GM23338 (cell line): ENCODE measurements around the gene FBXO2. TPM values are rescaled to one million over a fixed set of nuclear protein-coding genes. Genes with fewer than 3 reads are reported as not detected.

Source experiments
- ATAC-seq: fragments of 200-7000 bp; cut with Tn5 transposase; 3 replicates; pipeline ENCODE4 v1.9.1; 2020
- DNase-seq: peaks from one replicate; pipeline ENCODE4 v3.0.0-alpha.2; 2015; ENCODE audit warnings: low spot score
- H2AFZ ChIP-seq: fragments of 200-600 bp; sonication (generic); 2 replicates; pipeline ENCODE4 v1.8.0; 2016; ENCODE audit warnings: antibody characterized with exemption, mild to moderate bottlenecking, moderate library complexity
- H3F3A ChIP-seq: fragments of 200-600 bp; sonication (generic); replicated peaks from 2 replicates; pipeline ENCODE4 v1.8.0; 2017; ENCODE audit warnings: antibody characterized with exemption, mixed run types, low read depth
- H3K27ac ChIP-seq: fragments of 200-600 bp; sonication (generic); 2 replicates; pipeline ENCODE4 v1.6.1; 2016; ENCODE audit warnings: low read depth
- H3K27me3 ChIP-seq: fragments of 200-600 bp; sonication (generic); 2 replicates; pipeline ENCODE4 v1.8.0; 2016; ENCODE audit warnings: mild to moderate bottlenecking, mixed run types, moderate library complexity; ENCODE audit not compliant: insufficient read depth
- H3K36me3 ChIP-seq: fragments of 200-600 bp; sonication (generic); 2 replicates; pipeline ENCODE4 v1.8.0; 2016; ENCODE audit warnings: mild to moderate bottlenecking; ENCODE audit not compliant: insufficient read depth
- H3K4me1 ChIP-seq: fragments of 200-600 bp; sonication (generic); 2 replicates; pipeline ENCODE4 v1.8.0; 2016; ENCODE audit warnings: mild to moderate bottlenecking, moderate library complexity; ENCODE audit not compliant: insufficient read depth
- H3K4me2 ChIP-seq: fragments of 200-600 bp; sonication (generic); 2 replicates; pipeline ENCODE4 v1.7.1; 2017; ENCODE audit warnings: mixed run types
- H3K4me3 ChIP-seq: fragments of 200-600 bp; sonication (generic); 2 replicates; pipeline ENCODE4 v1.6.1; 2016; ENCODE audit warnings: mixed run types
- H3K79me2 ChIP-seq: fragments of 200-600 bp; sonication (generic); replicated peaks from 2 replicates; pipeline ENCODE4 v1.8.0; 2017; ENCODE audit warnings: mild to moderate bottlenecking; ENCODE audit not compliant: insufficient read depth
- H3K9me2 ChIP-seq: fragments of 200-600 bp; sonication (generic); 2 replicates; pipeline ENCODE4 v1.8.0; 2017; ENCODE audit not compliant: insufficient read depth
- H4K20me1 ChIP-seq: fragments of 200-600 bp; sonication (generic); replicated peaks from 2 replicates; pipeline ENCODE4 v1.8.0; 2017; ENCODE audit warnings: mild to moderate bottlenecking; ENCODE audit not compliant: insufficient read depth
- H3K27ac Mint-ChIP-seq: 2 replicates; pipeline ENCODE4 v1.8.0; 2020; ENCODE audit warnings: inconsistent platforms, mild to moderate bottlenecking, moderate library complexity, mixed read lengths
- H3K27me3 Mint-ChIP-seq: 3 replicates; pipeline ENCODE4 v1.8.0; 2022; ENCODE audit warnings: low read depth, mild to moderate bottlenecking, moderate library complexity, mixed read lengths, inconsistent platforms; ENCODE audit not compliant: insufficient read depth, poor library complexity
- H3K36me3 Mint-ChIP-seq: 3 replicates; pipeline ENCODE4 v1.8.0; 2021; ENCODE audit warnings: low read depth, mild to moderate bottlenecking, inconsistent platforms, moderate library complexity, mixed read lengths
- H3K4me1 Mint-ChIP-seq: 3 replicates; pipeline ENCODE4 v1.8.0; 2020; ENCODE audit warnings: mild to moderate bottlenecking, inconsistent platforms, mixed read lengths
- H3K4me3 Mint-ChIP-seq: 3 replicates; pipeline ENCODE4 v1.8.0; 2021; ENCODE audit warnings: moderate library complexity, mild to moderate bottlenecking, inconsistent platforms, mixed read lengths
- H3K9me3 Mint-ChIP-seq: 3 replicates; pipeline ENCODE4 v1.8.0; 2020; ENCODE audit warnings: moderate library complexity, mild to moderate bottlenecking, inconsistent platforms, mixed read lengths
- EZH2phosphoT487 ChIP-seq: fragments of 200-600 bp; sonication (generic); IDR thresholded peaks from one replicate; pipeline ENCODE4 v1.8.1; 2018; ENCODE audit warnings: antibody characterized with exemption; ENCODE audit not compliant: unreplicated experiment
- JUNB ChIP-seq: IDR thresholded peaks from one replicate; pipeline ENCODE4 v1.6.1; 2016; ENCODE audit warnings: antibody characterized with exemption; ENCODE audit not compliant: unreplicated experiment
- POLR2AphosphoS5 ChIP-seq: IDR thresholded peaks from 2 replicates; pipeline ENCODE4 v1.6.1; 2016; ENCODE audit warnings: antibody characterized with exemption, low read depth
- ZNF114 ChIP-seq: fragments of 250-450 bp; sonication (Bioruptor Pico); IDR thresholded peaks from 2 replicates; pipeline ENCODE4 v1.5.0; 2020; ENCODE audit warnings: mild to moderate bottlenecking, moderate library complexity
- ZNF331 ChIP-seq: fragments of 250-450 bp; sonication (Bioruptor Pico); IDR thresholded peaks from 2 replicates; pipeline ENCODE4 v1.5.0; 2020; ENCODE audit warnings: low read depth, mild to moderate bottlenecking, moderate library complexity
- polyA plus RNA-seq: library from polyadenylated mRNA; unstranded; fragments of >200 nt; fragmentation: Nextera tagmentation; extraction: Ambion mirVana; gene quantifications from 2 replicates; pipeline ENCODE4 v1.2.1, GENCODE V29; 2016
- total RNA-seq: library from RNA; depleted of rRNA; stranded (reverse); fragments of >200 nt; shearing (Covaris generic); gene quantifications from 2 replicates; pipeline ENCODE4 v1.2.3, GENCODE V29; 2014
- TF ChIP-seq, protein P1 (sequence below): fragments of 250-450 bp; sonication (Bioruptor Pico); IDR thresholded peaks from 2 replicates; pipeline ENCODE4 v1.5.0; 2020; ENCODE audit warnings: mild to moderate bottlenecking, moderate library complexity
- TF ChIP-seq, protein P2 (sequence below), 2 experiments: fragments of 200-600 bp in 1 of 2; sonication (generic) in 1 of 2; conservative IDR thresholded peaks; 2 replicates each; pipeline versions ENCODE4 v1.5.1 to v1.6.1; 2016 to 2017; ENCODE audit warnings: antibody characterized with exemption in 2 of 2, low read depth in 2 of 2, mild to moderate bottlenecking in 2 of 2, moderate library complexity in 1 of 2

Gene FBXO2
- total and polyA plus RNA-seq, 2 experiments from 2014 or later, result 44.4 to 84.6 TPM

DNA sequence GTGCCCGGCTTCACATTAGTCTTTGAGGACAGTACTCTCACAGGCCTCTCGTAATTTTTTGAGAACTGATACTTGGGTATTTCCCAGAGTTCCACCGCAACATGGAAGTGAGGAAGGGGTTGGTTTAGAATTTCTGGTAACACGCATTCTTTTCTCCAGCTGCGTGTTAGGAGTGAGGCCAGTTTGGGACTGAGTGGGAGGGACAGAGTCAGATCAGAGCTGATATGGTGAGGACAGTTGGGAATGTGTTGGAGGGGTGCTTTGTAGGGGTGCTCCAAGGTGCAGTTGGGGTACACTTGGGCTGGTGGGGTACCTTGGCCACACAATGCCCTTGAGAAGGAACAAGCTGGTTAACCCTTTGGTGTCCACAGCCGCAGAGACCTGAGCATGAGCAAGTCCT is 16.5 kb upstream of the FBXO2 start (continued):
- TF ChIP-seq ZNF114, result no peak
- TF ChIP-seq, protein P1, sequence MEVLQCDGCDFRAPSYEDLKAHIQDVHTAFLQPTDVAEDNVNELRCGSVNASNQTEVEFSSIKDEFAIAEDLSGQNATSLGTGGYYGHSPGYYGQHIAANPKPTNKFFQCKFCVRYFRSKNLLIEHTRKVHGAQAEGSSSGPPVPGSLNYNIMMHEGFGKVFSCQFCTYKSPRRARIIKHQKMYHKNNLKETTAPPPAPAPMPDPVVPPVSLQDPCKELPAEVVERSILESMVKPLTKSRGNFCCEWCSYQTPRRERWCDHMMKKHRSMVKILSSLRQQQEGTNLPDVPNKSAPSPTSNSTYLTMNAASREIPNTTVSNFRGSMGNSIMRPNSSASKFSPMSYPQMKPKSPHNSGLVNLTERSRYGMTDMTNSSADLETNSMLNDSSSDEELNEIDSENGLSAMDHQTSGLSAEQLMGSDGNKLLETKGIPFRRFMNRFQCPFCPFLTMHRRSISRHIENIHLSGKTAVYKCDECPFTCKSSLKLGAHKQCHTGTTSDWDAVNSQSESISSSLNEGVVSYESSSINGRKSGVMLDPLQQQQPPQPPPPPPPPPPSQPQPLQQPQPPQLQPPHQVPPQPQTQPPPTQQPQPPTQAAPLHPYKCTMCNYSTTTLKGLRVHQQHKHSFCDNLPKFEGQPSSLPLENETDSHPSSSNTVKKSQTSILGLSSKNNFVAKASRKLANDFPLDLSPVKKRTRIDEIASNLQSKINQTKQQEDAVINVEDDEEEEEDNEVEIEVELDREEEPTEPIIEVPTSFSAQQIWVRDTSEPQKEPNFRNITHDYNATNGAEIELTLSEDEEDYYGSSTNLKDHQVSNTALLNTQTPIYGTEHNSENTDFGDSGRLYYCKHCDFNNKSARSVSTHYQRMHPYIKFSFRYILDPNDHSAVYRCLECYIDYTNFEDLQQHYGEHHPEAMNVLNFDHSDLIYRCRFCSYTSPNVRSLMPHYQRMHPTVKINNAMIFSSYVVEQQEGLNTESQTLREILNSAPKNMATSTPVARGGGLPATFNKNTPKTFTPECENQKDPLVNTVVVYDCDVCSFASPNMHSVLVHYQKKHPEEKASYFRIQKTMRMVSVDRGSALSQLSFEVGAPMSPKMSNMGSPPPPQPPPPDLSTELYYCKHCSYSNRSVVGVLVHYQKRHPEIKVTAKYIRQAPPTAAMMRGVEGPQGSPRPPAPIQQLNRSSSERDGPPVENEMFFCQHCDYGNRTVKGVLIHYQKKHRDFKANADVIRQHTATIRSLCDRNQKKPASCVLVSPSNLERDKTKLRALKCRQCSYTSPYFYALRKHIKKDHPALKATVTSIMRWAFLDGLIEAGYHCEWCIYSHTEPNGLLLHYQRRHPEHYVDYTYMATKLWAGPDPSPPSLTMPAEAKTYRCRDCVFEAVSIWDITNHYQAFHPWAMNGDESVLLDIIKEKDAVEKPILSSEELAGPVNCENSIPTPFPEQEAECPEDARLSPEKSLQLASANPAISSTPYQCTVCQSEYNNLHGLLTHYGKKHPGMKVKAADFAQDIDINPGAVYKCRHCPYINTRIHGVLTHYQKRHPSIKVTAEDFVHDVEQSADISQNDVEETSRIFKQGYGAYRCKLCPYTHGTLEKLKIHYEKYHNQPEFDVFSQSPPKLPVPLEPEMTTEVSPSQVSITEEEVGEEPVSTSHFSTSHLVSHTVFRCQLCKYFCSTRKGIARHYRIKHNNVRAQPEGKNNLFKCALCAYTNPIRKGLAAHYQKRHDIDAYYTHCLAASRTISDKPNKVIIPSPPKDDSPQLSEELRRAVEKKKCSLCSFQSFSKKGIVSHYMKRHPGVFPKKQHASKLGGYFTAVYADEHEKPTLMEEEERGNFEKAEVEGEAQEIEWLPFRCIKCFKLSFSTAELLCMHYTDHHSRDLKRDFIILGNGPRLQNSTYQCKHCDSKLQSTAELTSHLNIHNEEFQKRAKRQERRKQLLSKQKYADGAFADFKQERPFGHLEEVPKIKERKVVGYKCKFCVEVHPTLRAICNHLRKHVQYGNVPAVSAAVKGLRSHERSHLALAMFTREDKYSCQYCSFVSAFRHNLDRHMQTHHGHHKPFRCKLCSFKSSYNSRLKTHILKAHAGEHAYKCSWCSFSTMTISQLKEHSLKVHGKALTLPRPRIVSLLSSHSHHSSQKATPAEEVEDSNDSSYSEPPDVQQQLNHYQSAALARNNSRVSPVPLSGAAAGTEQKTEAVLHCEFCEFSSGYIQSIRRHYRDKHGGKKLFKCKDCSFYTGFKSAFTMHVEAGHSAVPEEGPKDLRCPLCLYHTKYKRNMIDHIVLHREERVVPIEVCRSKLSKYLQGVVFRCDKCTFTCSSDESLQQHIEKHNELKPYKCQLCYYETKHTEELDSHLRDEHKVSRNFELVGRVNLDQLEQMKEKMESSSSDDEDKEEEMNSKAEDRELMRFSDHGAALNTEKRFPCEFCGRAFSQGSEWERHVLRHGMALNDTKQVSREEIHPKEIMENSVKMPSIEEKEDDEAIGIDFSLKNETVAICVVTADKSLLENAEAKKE, result no peak
- no peak for TF ChIP-seq ZNF331 (CRISPR knock-in tag)
- no peak for TF ChIP-seq JUNB
- no peak for TF ChIP-seq POLR2AphosphoS5
- no peak for TF ChIP-seq EZH2phosphoT487

DNA sequence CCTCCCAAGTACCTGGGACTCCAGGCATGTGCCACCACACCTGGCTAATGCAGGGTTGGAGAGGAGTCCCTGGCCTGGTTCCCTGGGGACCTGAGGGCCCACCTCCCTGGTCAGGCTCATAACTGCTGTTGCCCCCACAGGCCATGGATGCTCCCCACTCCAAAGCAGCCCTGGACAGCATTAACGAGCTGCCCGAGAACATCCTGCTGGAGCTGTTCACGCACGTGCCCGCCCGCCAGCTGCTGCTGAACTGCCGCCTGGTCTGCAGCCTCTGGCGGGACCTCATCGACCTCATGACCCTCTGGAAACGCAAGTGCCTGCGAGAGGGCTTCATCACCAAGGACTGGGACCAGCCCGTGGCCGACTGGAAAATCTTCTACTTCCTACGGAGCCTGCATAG is 14.3 kb upstream of the FBXO2 start:
- Histone ChIP-seq H3F3A (peaks cover 41% of the 10 kb centered on the region), H3K27me3 (no peaks in the 10 kb centered on the region), H3K79me2 (no peaks in the 10 kb centered on the region), H3K27ac (peak overlapping the region; percentile 56), H3K4me3 (no peak overlapping the region), H3K4me2 (no peak overlapping the region), H4K20me1 (peaks cover 13% of the 10 kb centered on the region), H3K36me3 (peaks cover 6% of the 10 kb centered on the region), H2AFZ (no peak overlapping the region), H3K9me2 (no peaks in the 10 kb centered on the region), H3K4me1 (no peaks in the 10 kb centered on the region)
- Mint-ChIP-seq H3K36me3 (peaks cover 58% of the 10 kb centered on the region), H3K27me3 (peaks cover 33% of the 10 kb centered on the region), H3K4me1 (peaks cover 3% of the 10 kb centered on the region; the same call in 2 of the 3 replicates), H3K4me3 (no peak overlapping the region), H3K27ac (0 out of 2 replicates have a peak overlapping the region, but pooled peaks have one; percentile 43), H3K9me3 (no peaks in the 10 kb centered on the region)
- ATAC-seq (no peak), DNase-seq (no peak)
- TF ChIP-seq, protein P2, sequence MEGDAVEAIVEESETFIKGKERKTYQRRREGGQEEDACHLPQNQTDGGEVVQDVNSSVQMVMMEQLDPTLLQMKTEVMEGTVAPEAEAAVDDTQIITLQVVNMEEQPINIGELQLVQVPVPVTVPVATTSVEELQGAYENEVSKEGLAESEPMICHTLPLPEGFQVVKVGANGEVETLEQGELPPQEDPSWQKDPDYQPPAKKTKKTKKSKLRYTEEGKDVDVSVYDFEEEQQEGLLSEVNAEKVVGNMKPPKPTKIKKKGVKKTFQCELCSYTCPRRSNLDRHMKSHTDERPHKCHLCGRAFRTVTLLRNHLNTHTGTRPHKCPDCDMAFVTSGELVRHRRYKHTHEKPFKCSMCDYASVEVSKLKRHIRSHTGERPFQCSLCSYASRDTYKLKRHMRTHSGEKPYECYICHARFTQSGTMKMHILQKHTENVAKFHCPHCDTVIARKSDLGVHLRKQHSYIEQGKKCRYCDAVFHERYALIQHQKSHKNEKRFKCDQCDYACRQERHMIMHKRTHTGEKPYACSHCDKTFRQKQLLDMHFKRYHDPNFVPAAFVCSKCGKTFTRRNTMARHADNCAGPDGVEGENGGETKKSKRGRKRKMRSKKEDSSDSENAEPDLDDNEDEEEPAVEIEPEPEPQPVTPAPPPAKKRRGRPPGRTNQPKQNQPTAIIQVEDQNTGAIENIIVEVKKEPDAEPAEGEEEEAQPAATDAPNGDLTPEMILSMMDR (conservative IDR thresholded peaks at IDR 0.05; ENCODE audit: low read depth in 2 of 2), result no peak
- TF ChIP-seq, protein P1, result no peak
- no peak for TF ChIP-seq ZNF114
- TF ChIP-seq EZH2phosphoT487, result no peak
